Mesenchymal stem cell (in vitro differentiated cells and primary cell): ENCODE measurements around the gene EPG5.
A peak's percentile ranks its signal among the peaks of the same experiment; 100 is the strongest.

Experiments
- DNase-seq: peaks from one replicate; pipeline ENCODE4 v3.0.0-alpha.2; 2013
- H2AFZ ChIP-seq: one replicate; pipeline ENCODE4 v1.6.1; 2013; ENCODE audit warnings: low read depth, mild to moderate bottlenecking, control low read depth, inconsistent platforms, low read length, moderate library complexity
- H2AK5ac ChIP-seq: 2 replicates; pipeline ENCODE4 v1.6.1; 2013; ENCODE audit warnings: low read length, moderate library complexity, mild to moderate bottlenecking, inconsistent platforms; ENCODE audit not compliant: severe bottlenecking
- H2BK120ac ChIP-seq: one replicate; pipeline ENCODE4 v1.6.1; 2013; ENCODE audit warnings: low read depth, mild to moderate bottlenecking, inconsistent platforms, low read length, moderate library complexity
- H2BK12ac ChIP-seq, 2 experiments: one replicate each; pipeline ENCODE4 v1.6.1; 2013; ENCODE audit warnings: inconsistent platforms in 2 of 2, low read length in 2 of 2, mild to moderate bottlenecking in 2 of 2, moderate library complexity in 2 of 2, control low read depth in 1 of 2
- H2BK15ac ChIP-seq: one replicate; pipeline ENCODE4 v1.6.1; 2013; ENCODE audit warnings: mild to moderate bottlenecking, low read depth, inconsistent platforms; ENCODE audit not compliant: poor library complexity, severe bottlenecking
- H2BK5ac ChIP-seq: 2 replicates; pipeline ENCODE4 v1.6.1; 2013; ENCODE audit warnings: low read depth, mild to moderate bottlenecking, low read length, control low read depth, inconsistent platforms; ENCODE audit not compliant: poor library complexity, severe bottlenecking
- H3K14ac ChIP-seq, 2 experiments: one replicate each; pipeline ENCODE4 v1.6.1; 2013; ENCODE audit warnings: inconsistent platforms in 2 of 2, low read length in 2 of 2, control low read depth in 1 of 2, mild to moderate bottlenecking in 1 of 2, moderate library complexity in 1 of 2
- H3K18ac ChIP-seq, 2 experiments: one replicate each; pipeline ENCODE4 v1.6.1; 2013; ENCODE audit warnings: inconsistent platforms in 2 of 2, low read length in 2 of 2, control low read depth in 1 of 2, low read depth in 1 of 2, mild to moderate bottlenecking in 1 of 2
- H3K23ac ChIP-seq, 2 experiments: one replicate each; pipeline ENCODE4 v1.6.1; 2013; ENCODE audit warnings: inconsistent platforms in 2 of 2, low read length in 2 of 2, mild to moderate bottlenecking in 2 of 2, moderate library complexity in 2 of 2, control low read depth in 1 of 2
- H3K27ac ChIP-seq: 2 replicates; pipeline ENCODE4 v1.5.1; 2013; ENCODE audit warnings: mild to moderate bottlenecking, moderate library complexity, low read length, control low read depth, inconsistent platforms; ENCODE audit not compliant: poor library complexity, severe bottlenecking
- H3K27me3 ChIP-seq, 2 experiments: 2 replicates each; pipeline versions ENCODE4 v1.6.1 to v1.7.0; 2013; ENCODE audit warnings: low read length in 2 of 2, mild to moderate bottlenecking in 2 of 2, moderate library complexity in 2 of 2, control low read depth in 1 of 2, inconsistent platforms in 1 of 2; ENCODE audit not compliant: control insufficient read depth in 1 of 2, insufficient read depth in 1 of 2
- H3K36me3 ChIP-seq, 2 experiments: 2 replicates each; pipeline versions ENCODE4 v1.6.1 to v1.7.0; 2013; ENCODE audit warnings: low read length in 2 of 2, control low read depth in 1 of 2, inconsistent platforms in 1 of 2, low read depth in 1 of 2, mild to moderate bottlenecking in 1 of 2; ENCODE audit not compliant: insufficient read depth in 2 of 2, control insufficient read depth in 1 of 2
- H3K4ac ChIP-seq, 2 experiments: one replicate each; pipeline ENCODE4 v1.6.1; 2013; ENCODE audit warnings: inconsistent platforms in 2 of 2, low read length in 2 of 2, mild to moderate bottlenecking in 2 of 2, moderate library complexity in 2 of 2, control low read depth in 1 of 2, low read depth in 1 of 2
- H3K4me1 ChIP-seq: 2 replicates; pipeline ENCODE4 v1.6.1; 2013; ENCODE audit warnings: low read depth, low read length, control low read depth; ENCODE audit not compliant: control insufficient read depth, insufficient read depth
- H3K4me2 ChIP-seq: 2 replicates; pipeline ENCODE4 v1.6.1; 2013; ENCODE audit warnings: low read length, mild to moderate bottlenecking, inconsistent platforms; ENCODE audit not compliant: poor library complexity, severe bottlenecking
- H3K4me3 ChIP-seq, 2 experiments: 2 replicates each; pipeline versions ENCODE4 v1.5.1 to v1.7.0; 2013; ENCODE audit warnings: low read length in 2 of 2, mild to moderate bottlenecking in 2 of 2, control low read depth in 1 of 2, low read depth in 1 of 2; ENCODE audit not compliant: insufficient read depth in 1 of 2
- H3K79me1 ChIP-seq: replicated peaks from 2 replicates; pipeline ENCODE4 v1.6.1; 2013; ENCODE audit warnings: mild to moderate bottlenecking, control low read depth, low read length, inconsistent platforms; ENCODE audit not compliant: poor library complexity, severe bottlenecking
- H3K9ac ChIP-seq: 2 replicates; pipeline ENCODE4 v1.7.0; 2013; ENCODE audit warnings: mild to moderate bottlenecking, low read length, moderate library complexity
- H3K9me3 ChIP-seq: 2 replicates; pipeline ENCODE4 v1.7.0; 2013; ENCODE audit warnings: mild to moderate bottlenecking, low read length; ENCODE audit not compliant: control insufficient read depth
- H4K8ac ChIP-seq: one replicate; pipeline ENCODE4 v1.6.1; 2013; ENCODE audit warnings: inconsistent platforms, mild to moderate bottlenecking, low read length, moderate library complexity
- H4K91ac ChIP-seq: one replicate; pipeline ENCODE4 v1.6.1; 2013; ENCODE audit warnings: mild to moderate bottlenecking, low read length, inconsistent platforms
- WGBS: methylation state at CpG from one replicate; pipeline ENCODE4 v1.1.7; 2013; ENCODE audit warnings: mixed read lengths; 5-methylcytosine and 5-hydroxymethylcytosine counted together

EPG5 gene

DNA sequence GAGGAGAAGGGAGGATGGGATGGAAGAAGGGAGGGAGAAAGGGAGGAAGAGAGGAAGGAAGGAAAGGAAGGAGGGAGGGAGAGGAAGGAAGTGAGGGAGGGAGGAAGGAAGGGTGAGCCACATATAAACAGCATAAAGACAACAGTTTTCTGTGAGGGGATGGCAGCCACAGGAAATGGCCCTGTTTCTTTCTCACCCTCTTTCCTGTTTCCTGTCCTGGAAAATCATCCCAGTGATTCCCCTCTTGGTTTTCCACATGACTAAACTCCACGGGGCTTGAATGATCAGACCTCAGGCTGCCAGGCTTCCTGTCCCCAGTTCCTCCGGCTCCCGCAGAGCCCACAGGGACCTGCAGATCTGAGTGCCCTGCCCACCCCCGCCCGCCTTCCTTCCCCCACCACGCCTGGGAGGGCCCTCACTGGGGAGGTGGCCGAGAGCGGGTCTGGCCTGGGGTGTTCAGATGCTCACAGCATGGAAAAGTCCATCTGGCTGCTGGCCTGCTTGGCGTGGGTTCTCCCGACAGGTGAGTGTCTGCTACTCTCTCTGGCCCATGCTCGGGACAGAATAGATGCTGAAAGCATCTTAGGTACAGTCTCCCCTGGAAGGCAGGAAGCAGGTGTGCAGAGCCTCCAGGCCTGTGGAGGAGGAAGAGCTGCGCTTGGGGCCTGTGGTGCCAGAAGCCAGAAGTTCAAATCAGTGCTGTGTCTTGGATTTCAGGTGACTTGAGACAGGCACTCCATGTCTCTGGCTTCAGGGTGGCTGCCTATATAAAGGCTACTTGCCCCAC lies 141.7 kb downstream of the EPG5 start, which contains the start of gene SIGLEC15:
SIGLEC15 (plus strand) TSS at position 418 of the 787 bp plus-strand sequence; CDS start at position 472, 54 bp downstream.
- Histone ChIP-seq H2AK5ac (peak within 1 kb of the TSS; percentile 99), H3K18ac (peak within 1 kb of the TSS; percentile 71 to 84), H3K79me1 (peaks cover 7% of the 10 kb centered on the region), H3K36me3 (no peaks in the 10 kb centered on the region), H3K27ac (peak within 1 kb of the TSS; percentile 95), H2AFZ (peak within 1 kb of the TSS; percentile 7), H3K27me3 (no peaks in the 10 kb centered on the region), H3K9ac (peak within 1 kb of the TSS; percentile 6), H4K8ac (peak within 1 kb of the TSS; percentile 86), H3K23ac (no peak within 1 kb of the TSS), H3K14ac (peak within 1 kb of the TSS in 1 of 2 experiments; percentile 61), H2BK120ac (peak within 1 kb of the TSS; percentile 88), H3K4me2 (peak within 1 kb of the TSS; percentile 39), H2BK15ac (peak within 1 kb of the TSS; percentile 26), H2BK5ac (peak within 1 kb of the TSS; percentile 76), H3K4me3 (peak within 1 kb of the TSS in 1 of 2 experiments; percentile 15), H3K9me3 (peaks cover 4% of the 10 kb centered on the region), H3K4ac (peak within 1 kb of the TSS; percentile 54 to 93), H3K4me1 (peaks cover 46% of the 10 kb centered on the region), H4K91ac (peak within 1 kb of the TSS; percentile 83), H2BK12ac (peak within 1 kb of the TSS; percentile 71 to 91)
- WGBS = 59% methylated on average over 12 of the region's 12 CpGs
- no peak for DNase-seq

- H3K4me3 ChIP-seq = no peak overlapping the region
- no peak overlapping the region for H3K4me2 ChIP-seq
- no peak overlapping the region for H3K18ac ChIP-seq
- no peak overlapping the region for H2AK5ac ChIP-seq
- 100% methylated on average over 1 of the region's 1 CpG for WGBS
- no peak overlapping the region for H3K9ac ChIP-seq
- no peak for DNase-seq
- H3K36me3 ChIP-seq = no peaks in the 10 kb centered on the region
- no peak overlapping the region for H2BK12ac ChIP-seq
- no peak overlapping the region for H3K27ac ChIP-seq
- no peak overlapping the region for H2BK15ac ChIP-seq
- H3K14ac ChIP-seq = no peak overlapping the region
- H4K8ac ChIP-seq = no peak overlapping the region
- H4K91ac ChIP-seq = no peak overlapping the region
- H2AFZ ChIP-seq = no peak overlapping the region
- no peak overlapping the region for H3K4ac ChIP-seq
- no peaks in the 10 kb centered on the region for H3K27me3 ChIP-seq
- peaks cover 4% of the 10 kb centered on the region for H3K9me3 ChIP-seq
- peaks cover 7% of the 10 kb centered on the region for H3K79me1 ChIP-seq
- no peak overlapping the region for H3K23ac ChIP-seq
- no peak overlapping the region for H2BK5ac ChIP-seq
- no peak overlapping the region for H2BK120ac ChIP-seq
- peaks cover 19% of the 10 kb centered on the region for H3K4me1 ChIP-seq
These were observed 145.4 kb downstream of the EPG5 start for GRCh38 chr18:45821711-45822110.

GRCh38 chr18:45821026-45821425 lies 146.1 kb downstream of the EPG5 start:
- Histone ChIP-seq H3K14ac (no peak overlapping the region), H2BK120ac (no peak overlapping the region), H4K91ac (no peak overlapping the region), H2AK5ac (no peak overlapping the region), H2AFZ (no peak overlapping the region), H2BK5ac (no peak overlapping the region), H3K4ac (no peak overlapping the region), H2BK12ac (no peak overlapping the region), H2BK15ac (no peak overlapping the region), H3K27ac (no peak overlapping the region), H3K9me3 (peaks cover 8% of the 10 kb centered on the region), H3K4me2 (no peak overlapping the region), H3K4me1 (peaks cover 13% of the 10 kb centered on the region), H3K79me1 (peaks cover 7% of the 10 kb centered on the region), H3K23ac (no peak overlapping the region), H4K8ac (no peak overlapping the region), H3K9ac (no peak overlapping the region), H3K18ac (no peak overlapping the region), H3K4me3 (no peak overlapping the region), H3K36me3 (no peaks in the 10 kb centered on the region), H3K27me3 (no peaks in the 10 kb centered on the region)
- no peak for DNase-seq
- WGBS = 56% methylated on average over 2 of the region's 2 CpGs

GRCh38 chr18:45820106-45820745 lies 146.9 kb downstream of the EPG5 start:
- 71% methylated on average over 3 of the region's 3 CpGs for WGBS

More at GRCh38 chr18:45820106-45820745, 146.9 kb downstream of the EPG5 start:
- H3K9ac ChIP-seq = no peak overlapping the region
- no peak overlapping the region for H2BK15ac ChIP-seq
- no peak overlapping the region for H3K27ac ChIP-seq
- H3K4me1 ChIP-seq = peaks cover 6% of the 10 kb centered on the region
- H3K23ac ChIP-seq = no peak overlapping the region
- no peaks in the 10 kb centered on the region for H3K27me3 ChIP-seq
- H3K18ac ChIP-seq = no peak overlapping the region
- H3K79me1 ChIP-seq = peaks cover 5% of the 10 kb centered on the region
- peak overlapping the region; percentile 26 for H2AK5ac ChIP-seq
- H4K91ac ChIP-seq = peak overlapping the region; percentile 35
- H2BK12ac ChIP-seq = peak overlapping the region in 1 of 2 experiments; percentile 8
- H2BK5ac ChIP-seq = no peak overlapping the region
- no peak overlapping the region for H2AFZ ChIP-seq
- H3K4me3 ChIP-seq = peak overlapping the region in 1 of 2 experiments; percentile 2
- H4K8ac ChIP-seq = no peak overlapping the region
- H3K36me3 ChIP-seq = no peaks in the 10 kb centered on the region
- no peak overlapping the region for H3K4me2 ChIP-seq
- H2BK120ac ChIP-seq = no peak overlapping the region
- peak overlapping the region in 1 of 2 experiments; percentile 36 for H3K14ac ChIP-seq
- no peak for DNase-seq
- H3K9me3 ChIP-seq = peaks cover 8% of the 10 kb centered on the region
- peak overlapping the region in 1 of 2 experiments; percentile 25 for H3K4ac ChIP-seq
